ENCODE data around the gene EVC2.
"Not testable (repeated sequence)": the region's sequence is repeated elsewhere in the genome, so short reads cannot be mapped to it uniquely, and the experiment has no call there.

The EVC2 gene

DNA sequence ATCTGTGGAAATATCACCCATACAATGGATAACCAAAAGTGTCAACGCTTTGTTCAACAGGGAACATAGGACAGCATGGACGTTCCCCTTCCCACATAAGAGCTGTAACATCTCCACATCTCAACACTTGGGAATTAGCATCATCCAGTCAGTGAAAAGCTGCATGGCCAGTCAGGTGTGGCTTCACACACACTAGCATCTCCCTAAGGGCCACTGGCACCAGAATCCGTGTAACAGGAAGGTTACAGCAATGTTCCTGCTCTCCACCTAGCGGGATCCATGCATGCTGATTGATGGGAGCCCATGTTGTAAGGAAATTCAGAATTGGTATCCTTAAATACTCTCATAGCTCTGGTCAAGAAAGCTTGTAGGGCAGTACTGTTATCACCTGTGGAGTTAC is 78.8 kb downstream of the EVC2 start:
- no peak for DNase-seq (ENCODE audit: low spot score)

DNA sequence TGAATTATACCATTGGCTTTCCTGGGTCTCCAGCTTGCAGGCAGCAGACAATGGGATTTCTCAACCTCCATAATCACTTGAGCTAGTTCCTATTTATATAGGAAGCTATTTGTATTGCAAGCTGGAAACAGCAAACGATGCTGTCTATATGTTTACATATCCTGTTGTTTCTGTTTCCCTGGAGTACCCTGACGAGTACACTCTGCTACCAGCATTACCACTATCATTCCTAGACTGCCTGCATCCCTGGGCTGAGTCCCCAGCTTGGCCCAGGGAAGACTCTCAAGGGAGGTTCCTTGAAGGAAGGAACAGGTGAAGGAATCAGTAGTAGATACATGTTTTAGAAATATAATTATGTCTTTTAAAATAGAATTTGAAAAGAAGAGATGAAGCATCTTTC is 81.4 kb downstream of the EVC2 start:
- DNase-seq (ENCODE audit: low spot score): no peak

- DNase-seq (ENCODE audit: low spot score): no peak
Measured at GRCh38 chr4:5622596-5622995, 85.8 kb downstream of the EVC2 start.

DNA sequence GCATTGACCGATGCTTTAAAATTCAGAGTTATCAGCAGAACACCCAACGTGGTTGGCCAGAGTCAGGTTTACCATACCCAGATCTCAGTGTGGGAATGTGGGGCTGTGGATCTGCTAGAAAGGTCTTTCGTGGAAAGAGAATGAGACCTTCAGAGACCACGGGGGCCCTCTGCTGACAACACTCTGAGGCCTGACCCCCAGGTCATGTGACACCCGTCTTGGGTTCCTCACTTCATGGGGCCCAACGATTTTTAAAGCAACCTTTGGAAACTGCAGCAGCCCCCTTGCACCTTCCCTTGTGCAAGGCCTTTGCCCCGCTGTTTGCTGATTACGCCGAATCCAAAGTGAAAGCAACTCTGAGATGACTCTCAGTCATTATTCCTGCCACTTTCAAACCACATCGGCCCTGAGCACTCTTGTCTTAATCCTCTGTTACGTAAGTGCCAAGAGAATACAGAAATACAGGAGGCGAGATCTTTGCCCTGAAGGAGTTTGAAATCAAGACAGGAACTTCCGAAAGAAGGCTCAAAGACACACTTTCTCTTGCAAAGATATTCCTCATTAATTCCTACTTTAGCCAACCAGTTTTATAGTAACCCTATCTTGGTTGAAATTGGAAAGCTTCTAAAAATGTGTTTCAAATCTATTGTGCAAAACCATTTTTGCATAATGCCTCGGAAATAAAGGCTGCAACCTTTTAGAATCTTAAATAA is 88.3 kb downstream of the EVC2 start:
- DNase-seq (ENCODE audit: low spot score): no peak

GRCh38 chr4:5618051-5618960 is 90.1 kb downstream of the EVC2 start:
- no peak for DNase-seq (ENCODE audit: low spot score)

GRCh38 chr4:5616331-5616950 is 91.9 kb downstream of the EVC2 start:
- no peak for DNase-seq (ENCODE audit: low spot score)

DNA sequence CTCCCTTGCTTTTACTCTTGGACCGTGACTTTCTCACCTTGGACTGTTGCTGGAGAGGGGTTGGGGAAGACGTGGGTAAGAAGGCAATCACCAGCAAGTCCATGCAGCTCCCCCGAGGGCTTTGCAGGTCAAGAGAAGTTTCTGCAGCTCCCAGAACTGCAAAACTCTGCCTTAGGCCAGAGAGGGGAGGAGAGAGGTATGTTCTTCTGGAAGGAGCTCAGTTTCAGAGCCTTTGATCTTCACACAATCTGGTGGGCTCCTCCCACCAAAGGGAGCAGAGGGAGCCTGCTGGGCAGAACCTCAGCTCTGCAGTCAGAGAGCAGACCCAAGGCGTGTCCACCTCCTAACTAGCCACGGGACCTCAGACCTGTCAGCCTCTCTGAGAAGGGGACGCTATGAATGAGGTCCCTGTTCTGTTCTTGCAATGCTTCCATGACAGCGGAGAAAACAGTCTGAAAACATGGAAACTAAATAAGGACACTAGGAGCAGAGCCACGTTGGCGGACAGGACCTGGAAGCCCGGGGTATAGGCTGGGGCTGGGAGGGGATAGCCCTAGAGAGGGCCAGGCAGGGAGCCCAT is 92.8 kb downstream of the EVC2 start:
- DNase-seq (ENCODE audit: low spot score): no peak

- DNase-seq (ENCODE audit: low spot score): no peak
Measured at GRCh38 chr4:5611750-5612149, 96.6 kb downstream of the EVC2 start.

DNA sequence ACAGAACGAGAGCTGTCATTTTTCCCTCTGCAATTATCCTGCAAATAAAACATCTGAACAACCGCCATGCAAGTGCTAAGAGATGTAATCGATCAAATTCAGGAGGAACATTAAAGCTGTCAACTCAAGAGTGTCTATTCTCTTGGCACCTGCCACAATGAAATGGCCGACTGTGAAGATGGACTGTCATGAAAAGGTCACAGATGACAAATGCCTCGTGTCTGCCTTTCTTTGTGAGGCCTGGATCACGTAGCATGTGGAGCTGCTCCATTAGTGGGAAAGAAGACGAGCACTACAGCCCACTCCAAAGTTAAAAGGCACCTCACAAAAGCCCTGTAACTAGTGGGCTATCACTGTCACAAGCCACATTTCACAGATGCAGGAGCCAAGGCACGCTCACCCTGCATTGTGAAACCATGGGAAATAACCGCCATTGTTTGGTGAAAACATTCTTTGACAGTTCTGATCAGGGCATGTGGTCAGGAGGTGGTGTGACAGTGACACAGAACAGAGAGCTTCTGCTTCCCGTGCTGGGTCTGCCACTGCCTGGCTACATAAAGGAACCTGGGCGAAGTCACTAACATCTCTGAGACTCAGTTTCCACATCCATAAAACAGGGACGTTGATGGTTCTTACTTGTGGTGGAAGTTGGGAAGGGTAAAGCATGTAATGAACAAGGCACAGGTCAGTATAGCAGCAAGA is 98.9 kb downstream of the EVC2 start:
- DNase-seq (ENCODE audit: low spot score): no peak

DNA sequence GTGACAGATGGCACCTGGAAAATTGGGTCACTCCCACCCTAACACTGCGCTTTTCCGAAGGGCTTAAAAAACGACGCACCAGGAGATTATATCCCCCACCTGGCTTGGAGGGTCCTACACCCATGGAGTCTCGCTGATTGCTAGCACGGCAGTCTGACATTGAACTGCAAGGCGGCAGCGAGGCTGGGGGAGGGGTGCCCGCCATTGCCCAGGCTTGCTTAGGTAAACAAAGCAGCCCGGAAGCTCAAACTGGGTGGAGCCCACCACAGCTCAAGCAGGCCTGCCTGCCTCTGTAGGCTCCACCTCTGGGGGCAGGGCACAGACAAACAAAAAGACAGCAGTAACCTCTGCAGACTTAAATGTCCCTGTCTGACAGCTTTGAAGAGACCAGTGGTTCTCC is 114.5 kb downstream of the EVC2 start:
- DNase-seq (ENCODE audit: low spot score): not testable (repeated sequence)

GRCh38 chr4:5592272-5592671 is 116.1 kb downstream of the EVC2 start:
- DNase-seq (ENCODE audit: low spot score): no peak

- DNase-seq (ENCODE audit: low spot score): no peak
Measured at GRCh38 chr4:5589495-5589894, 118.9 kb downstream of the EVC2 start.

DNA sequence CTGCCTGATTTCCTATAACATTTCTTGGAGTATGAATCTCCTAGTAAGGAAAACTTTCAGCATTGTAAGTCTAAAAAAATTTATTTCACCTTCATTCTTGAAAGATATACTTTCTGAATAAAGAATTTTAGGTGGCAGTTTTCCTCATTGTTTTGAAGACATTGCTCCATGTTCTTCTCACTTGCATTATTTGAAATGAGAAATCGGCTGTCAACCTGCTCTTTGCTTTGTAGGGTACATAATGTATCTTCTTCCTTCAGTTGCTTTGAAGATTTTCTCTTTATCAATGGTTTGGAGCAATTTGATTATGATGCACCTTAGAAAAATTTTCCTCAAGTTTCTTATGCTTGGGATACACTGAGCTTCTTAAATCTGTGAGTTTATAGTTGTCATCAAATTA is 120.3 kb downstream of the EVC2 start:
- DNase-seq (ENCODE audit: low spot score): no peak

GRCh38 chr4:5575941-5576340 is 132.4 kb downstream of the EVC2 start:
- DNase-seq (ENCODE audit: low spot score): no peak

GRCh38 chr4:5574386-5574785 is 134.0 kb downstream of the EVC2 start:
- no peak for DNase-seq (ENCODE audit: low spot score)

GRCh38 chr4:5573965-5574364 is 134.4 kb downstream of the EVC2 start:
- DNase-seq (ENCODE audit: low spot score): no peak

DNA sequence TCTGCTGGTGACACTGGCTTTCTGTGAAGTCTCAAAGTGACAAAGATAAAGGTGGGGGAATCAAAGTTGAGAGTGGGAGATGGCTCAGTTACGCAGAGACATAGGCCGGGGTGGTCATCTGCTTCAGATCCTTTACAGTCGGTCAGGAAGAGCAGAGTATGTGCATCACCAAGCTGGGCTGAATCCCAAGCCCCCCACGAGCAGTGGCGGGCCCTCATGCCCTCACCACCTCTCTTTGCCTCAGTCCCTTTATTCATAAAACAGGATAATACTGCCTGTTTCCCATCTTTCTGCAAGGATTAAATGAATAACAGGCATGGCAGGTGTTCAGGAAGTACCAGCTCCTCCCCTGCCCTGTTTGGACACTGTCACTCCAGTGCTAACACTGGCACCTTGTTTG is 135.6 kb downstream of the EVC2 start:
- DNase-seq (ENCODE audit: low spot score): no peak

DNA sequence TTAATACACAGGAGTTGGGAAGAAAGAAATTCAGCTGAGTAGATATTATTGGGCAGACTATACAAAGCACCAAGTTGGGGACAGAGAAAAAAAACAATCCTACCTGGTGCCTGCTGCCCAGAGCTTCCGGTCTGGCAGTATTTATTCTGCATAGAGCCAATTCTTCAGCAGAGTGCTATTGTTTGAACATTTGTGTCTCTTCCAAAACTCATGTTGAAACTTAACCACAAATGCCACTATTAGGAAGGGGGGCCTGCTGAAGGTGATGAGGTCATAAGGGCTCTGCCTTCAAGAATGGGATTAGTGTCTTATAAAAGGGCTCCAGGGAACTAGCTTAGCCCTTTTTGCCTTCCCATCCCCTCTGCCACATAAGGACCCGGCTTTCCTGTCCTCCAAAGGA is 136.2 kb downstream of the EVC2 start:
- no peak for DNase-seq (ENCODE audit: low spot score)

GRCh38 chr4:5571646-5572045 is 136.7 kb downstream of the EVC2 start:
- no peak for DNase-seq (ENCODE audit: low spot score)

DNA sequence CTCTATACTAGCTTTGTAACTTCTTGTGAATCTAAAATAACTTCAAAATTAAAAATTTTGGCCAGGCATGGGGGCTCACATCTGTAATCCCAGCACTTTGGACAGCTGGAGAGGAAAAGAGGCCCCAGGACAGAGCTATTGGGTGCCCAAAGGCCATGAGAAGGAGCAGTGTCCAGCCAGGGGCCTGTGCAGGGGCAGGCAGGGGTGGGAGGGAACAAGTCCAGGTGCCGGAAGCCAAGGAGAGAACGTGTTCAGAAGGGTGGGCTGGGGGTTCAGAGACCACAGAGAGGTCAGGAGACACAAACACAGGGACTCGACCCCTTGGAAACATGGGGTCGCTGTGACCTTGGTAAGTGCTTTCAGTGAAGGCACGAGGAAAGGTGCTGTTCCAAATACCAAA is 138.9 kb downstream of the EVC2 start:
- DNase-seq (ENCODE audit: low spot score): no peak

- no peak for DNase-seq (ENCODE audit: low spot score)
Measured at GRCh38 chr4:5568931-5569330, 139.4 kb downstream of the EVC2 start.

DNA sequence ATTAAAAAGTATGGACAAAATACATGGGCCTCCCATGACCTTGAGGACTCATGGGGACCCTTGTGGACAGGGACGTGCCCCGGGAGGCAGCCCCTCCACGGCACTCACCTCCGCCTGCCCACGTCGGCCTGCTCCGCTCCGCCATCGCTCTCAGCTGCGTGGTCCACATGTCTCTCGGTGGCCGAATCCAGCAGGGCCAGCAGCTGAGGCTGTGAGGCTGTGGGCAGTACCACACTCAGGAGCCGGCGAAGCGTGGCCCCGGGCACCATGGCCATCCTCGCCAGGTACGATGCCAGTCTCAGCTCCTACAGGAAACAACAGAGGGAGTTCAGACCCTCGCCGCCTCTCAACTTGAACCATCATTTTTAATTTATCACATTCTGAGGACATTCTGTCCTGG is 140.0 kb downstream of the EVC2 start:
- no peak for DNase-seq (ENCODE audit: low spot score)
